ENCODE measurements around the gene PPP3CB. TPM values are rescaled to one million over a fixed set of nuclear protein-coding genes. Genes with fewer than 3 reads are reported as not detected.
A peak's percentile ranks its signal among the peaks of the same experiment; 100 is the strongest.

PPP3CB gene
- total and polyA plus RNA-seq, 11 donors = 29.0 to 77.1 (median 62.3) TPM

DNA sequence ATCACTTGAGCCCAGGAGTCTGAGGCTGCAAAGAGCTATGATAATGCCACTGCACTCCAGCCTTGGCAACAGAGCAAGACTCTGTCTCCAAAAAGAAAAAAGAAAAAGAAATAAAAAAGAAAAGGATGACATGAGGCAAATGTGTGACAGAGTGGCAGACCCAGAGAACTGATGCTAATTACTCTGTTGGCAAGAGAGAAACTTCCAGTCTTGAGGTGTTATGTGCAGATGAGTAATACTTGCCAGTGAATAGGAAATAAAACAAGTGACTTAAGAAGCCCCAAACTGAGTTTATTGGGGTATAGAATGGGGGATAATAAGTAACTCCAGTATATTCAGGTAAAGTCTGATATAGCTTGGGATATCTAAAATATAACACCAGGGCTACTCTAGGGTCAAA is 72.5 kb downstream of the PPP3CB start:
- Histone ChIP-seq H3K27me3 (no peaks in the 10 kb centered on the region), H3K4me1 (no peaks in the 10 kb centered on the region), H3K9me3 (no peaks in the 10 kb centered on the region), H3K4me3 (no peak overlapping the region), H3K27ac (no peak overlapping the region), H3K36me3 (peaks cover 0 to 70% (median 66%) of the 10 kb centered on the region in 9 donors)
- ATAC-seq = no peak
- TF ChIP-seq, protein P1, sequence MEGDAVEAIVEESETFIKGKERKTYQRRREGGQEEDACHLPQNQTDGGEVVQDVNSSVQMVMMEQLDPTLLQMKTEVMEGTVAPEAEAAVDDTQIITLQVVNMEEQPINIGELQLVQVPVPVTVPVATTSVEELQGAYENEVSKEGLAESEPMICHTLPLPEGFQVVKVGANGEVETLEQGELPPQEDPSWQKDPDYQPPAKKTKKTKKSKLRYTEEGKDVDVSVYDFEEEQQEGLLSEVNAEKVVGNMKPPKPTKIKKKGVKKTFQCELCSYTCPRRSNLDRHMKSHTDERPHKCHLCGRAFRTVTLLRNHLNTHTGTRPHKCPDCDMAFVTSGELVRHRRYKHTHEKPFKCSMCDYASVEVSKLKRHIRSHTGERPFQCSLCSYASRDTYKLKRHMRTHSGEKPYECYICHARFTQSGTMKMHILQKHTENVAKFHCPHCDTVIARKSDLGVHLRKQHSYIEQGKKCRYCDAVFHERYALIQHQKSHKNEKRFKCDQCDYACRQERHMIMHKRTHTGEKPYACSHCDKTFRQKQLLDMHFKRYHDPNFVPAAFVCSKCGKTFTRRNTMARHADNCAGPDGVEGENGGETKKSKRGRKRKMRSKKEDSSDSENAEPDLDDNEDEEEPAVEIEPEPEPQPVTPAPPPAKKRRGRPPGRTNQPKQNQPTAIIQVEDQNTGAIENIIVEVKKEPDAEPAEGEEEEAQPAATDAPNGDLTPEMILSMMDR (IDR thresholded peaks at IDR 0.05) = no peak
- TF ChIP-seq POLR2A (IDR thresholded peaks at IDR 0.05) = no peak
- intact Hi-C loops (cut with DNase I) = no loop called here
- no peak for DNase-seq

DNA sequence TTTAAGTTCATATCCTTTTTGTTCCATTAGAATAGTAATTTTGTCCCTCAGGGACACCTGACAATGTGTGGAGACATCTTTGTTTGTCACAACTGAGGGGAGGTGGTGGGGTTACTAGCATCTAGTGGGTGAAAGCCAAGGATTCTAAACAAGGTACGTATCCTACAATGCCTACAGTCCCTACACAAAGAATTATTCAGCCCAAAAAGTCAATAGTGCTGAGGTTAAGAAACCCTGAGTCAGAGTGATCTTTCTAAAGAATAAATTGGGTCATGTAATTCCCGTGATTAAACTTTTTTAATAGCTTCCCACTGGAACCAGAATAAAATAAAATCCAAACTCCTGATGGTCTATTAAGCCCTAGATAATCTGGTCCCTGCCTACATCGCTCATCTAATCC is 79.3 kb downstream of the PPP3CB start:
- TF ChIP-seq POLR2A (IDR thresholded peaks at IDR 0.05) = no peak
- TF ChIP-seq, protein P1 (IDR thresholded peaks at IDR 0.05) = no peak
- intact Hi-C loops (cut with DNase I) = loop anchor here in 2 of 10 donors (5.0 to 10.0 kb wide), 2 partner anchors 78 to 81 kb away; partner anchors contain the start of gene PPP3CB (in 2 of the 2)
- no peak overlapping the region for H3K4me3 ChIP-seq
- peaks cover 0 to 25% (median 14%) of the 10 kb centered on the region in 12 donors for H3K4me1 ChIP-seq
- peaks cover 0 to 5% (median 0%) of the 10 kb centered on the region in 9 donors for H3K36me3 ChIP-seq
- DNase-seq (no peak), ATAC-seq (no peak)
- H3K27ac ChIP-seq = no peak overlapping the region
- no peaks in the 10 kb centered on the region for H3K9me3 ChIP-seq
- WGBS, 4 donors = 89 to 97% (median 95%) methylated on average over 3 of the region's 3 CpGs
- no peaks in the 10 kb centered on the region for H3K27me3 ChIP-seq

DNA sequence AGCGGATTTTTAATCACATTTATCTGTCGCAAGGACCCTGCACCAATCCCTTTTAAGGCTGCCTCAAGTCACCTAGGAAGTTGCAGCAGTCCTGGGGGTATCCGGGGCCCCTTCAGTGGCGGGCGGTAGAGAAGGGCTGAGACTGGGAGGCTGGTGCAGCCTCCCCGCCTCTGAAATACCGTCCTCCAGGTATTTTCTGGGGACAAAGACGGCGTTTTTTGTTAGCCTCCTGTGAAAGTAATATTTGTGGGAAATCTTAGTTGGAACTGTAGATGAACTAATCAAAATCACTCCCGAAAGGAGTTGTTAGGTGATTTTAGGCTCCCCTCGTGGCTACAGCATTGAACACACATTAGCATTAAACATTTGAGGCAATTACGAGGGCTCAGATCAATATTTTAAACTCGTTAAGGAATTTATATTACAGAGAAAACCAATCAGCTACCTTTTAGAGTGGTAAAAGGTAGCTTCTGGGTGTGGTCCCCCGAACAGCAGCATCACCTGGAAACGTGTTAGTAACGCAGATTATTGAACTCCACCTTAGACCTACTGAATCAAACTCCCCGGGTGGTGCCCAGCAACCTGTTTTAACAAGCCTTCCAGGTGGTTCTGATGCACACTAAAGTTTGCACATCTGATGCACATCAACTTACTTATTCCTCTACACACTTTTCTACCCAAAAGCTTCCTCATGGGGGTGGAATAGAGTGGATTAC is 81.4 kb downstream of the PPP3CB start:
- Histone ChIP-seq H3K36me3 (peaks cover 0 to 3% (median 0%) of the 10 kb centered on the region in 9 donors), H3K4me1 (peaks cover 0 to 33% (median 17%) of the 10 kb centered on the region in 12 donors), H3K27me3 (no peaks in the 10 kb centered on the region), H3K9me3 (no peaks in the 10 kb centered on the region), H3K27ac (peak overlapping the region in 10 of 12 donors; percentile 92 to 98 (median 96)), H3K4me3 (peak overlapping the region; percentile 67 to 99 (median 89))
- TF ChIP-seq, protein P1 (IDR thresholded peaks at IDR 0.05) = no peak
- TF ChIP-seq POLR2A (IDR thresholded peaks at IDR 0.05) = no peak
- intact Hi-C loops (cut with DNase I) = loop anchor here in 2 of 10 donors (5.0 to 10.0 kb wide), 3 partner anchors 80 to 162 kb away; partner anchors contain the start of genes PPP3CB (in 2 of the 2) and MRPS16 (in 1 of the 2)
- WGBS, 4 donors = 7 to 9% (median 8%) methylated on average over 15 to 17 of the region's 17 CpGs
- ATAC-seq (peak in 2 of 4 donors; percentile 4 to 21), DNase-seq (no peak)

DNA sequence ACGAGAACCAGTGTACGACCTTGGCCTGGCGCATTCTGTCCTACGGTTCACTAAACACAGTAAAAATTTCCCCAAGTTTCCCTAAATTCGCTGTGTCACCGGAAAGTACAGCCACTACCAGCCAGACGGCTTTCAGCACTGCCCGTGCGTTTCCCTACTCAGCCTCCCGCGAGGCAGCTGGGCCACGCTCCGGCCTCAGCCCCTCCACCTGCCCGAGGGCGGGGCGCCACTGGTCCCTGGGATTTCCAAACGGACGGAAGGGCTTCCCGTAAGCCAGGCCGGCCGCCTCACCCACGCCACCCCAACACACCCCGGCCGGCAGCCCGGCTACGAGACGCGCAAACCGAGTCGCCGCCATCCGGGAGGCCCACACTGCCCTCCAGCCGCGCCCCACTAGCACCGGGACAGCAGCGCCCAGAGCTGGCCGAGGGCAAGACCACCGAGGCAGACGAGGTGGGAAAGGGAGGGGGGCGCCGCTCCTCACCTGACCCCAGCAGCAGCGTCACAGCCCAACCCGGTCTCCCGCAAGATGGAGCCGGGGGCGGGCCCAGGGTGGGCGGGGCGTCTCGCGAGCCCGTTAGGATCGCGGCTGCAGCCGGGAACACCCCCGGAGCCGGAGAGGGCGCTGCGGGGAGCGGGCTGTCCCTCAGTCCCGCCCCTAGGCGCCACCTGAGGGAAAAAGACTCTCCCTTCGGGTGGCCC is 82.1 kb downstream of the PPP3CB start, which contains the start of gene ANXA7:
Gene ANXA7 (minus strand): TSS at position 531 of the 702 bp plus-strand sequence. CDS start 13,202 bp downstream, outside the sequence.
- peaks cover 0 to 40% (median 23%) of the 10 kb centered on the region in 12 donors for H3K4me1 ChIP-seq
- intact Hi-C loops (cut with DNase I) = loop anchor here in 2 of 10 donors (5.0 to 10.0 kb wide), 3 partner anchors 81 to 161 kb away; partner anchors contain the start of genes PPP3CB (in 2 of the 2) and MRPS16 (in 1 of the 2)
- peak; percentile 97 to 99 (median 98) for ATAC-seq
- H3K4me3 ChIP-seq = peak within 1 kb of the TSS; percentile 67 to 99 (median 89)
- peak; percentile 95 to 96 (median 96) for DNase-seq
- H3K27me3 ChIP-seq = no peaks in the 10 kb centered on the region
- peak within 1 kb of the TSS; percentile 92 to 98 (median 95) for H3K27ac ChIP-seq
- 0 to 1% (median 0%) methylated on average over 18 to 62 of the region's 62 CpGs for WGBS, 4 donors
- no peaks in the 10 kb centered on the region for H3K9me3 ChIP-seq
- peaks cover 0 to 3% (median 0%) of the 10 kb centered on the region in 9 donors for H3K36me3 ChIP-seq
- TF ChIP-seq, protein P1 (IDR thresholded peaks at IDR 0.05) = peak; percentile 10 to 69 (median 37)
- peak; percentile 20 to 80 for TF ChIP-seq POLR2A (IDR thresholded peaks at IDR 0.05)

Data from heart left ventricle (tissue), 16 donors.